Suprapubic skin (tissue), 4 donors: ENCODE data around the gene IGSF8.

Experiments used
- CTCF ChIP-seq, 2 donors: fragments of 200-600 bp in 1 of 2; fragments of 450-650 bp in 1 of 2; sonication (generic) in 1 of 2; IDR thresholded peaks; one replicate each; pipeline ENCODE4 v1.5.1; 2016 to 2019; ENCODE audit warnings: antibody characterized with exemption in 2 of 2, mild to moderate bottlenecking in 1 of 2, moderate library complexity in 1 of 2
- EP300 ChIP-seq: sonication (generic); formaldehyde crosslinking; IDR thresholded peaks from one replicate; pipeline ENCODE4 v1.6.1; 2017; ENCODE audit warnings: antibody characterized with exemption
- POLR2A ChIP-seq, 2 donors: fragments of 450-650 bp; IDR thresholded peaks; one replicate each; pipeline ENCODE4 v1.6.1; 2017; ENCODE audit warnings: antibody characterized with exemption in 2 of 2, mild to moderate bottlenecking in 2 of 2, moderate library complexity in 2 of 2
- POLR2AphosphoS5 ChIP-seq, 3 donors: sonication (generic); formaldehyde crosslinking; IDR thresholded peaks; one replicate each; pipeline ENCODE4 v1.6.1; 2017; ENCODE audit warnings: antibody characterized with exemption in 3 of 3

- TF ChIP-seq POLR2AphosphoS5 (IDR thresholded peaks at IDR 0.05) (no peak), POLR2A (IDR thresholded peaks at IDR 0.05) (no peak), CTCF (IDR thresholded peaks at IDR 0.05) (no peak), EP300 (no peak)
Measured at GRCh38 chr1:160130486-160130885, 32.1 kb upstream of the IGSF8 start.
